Measurements from ENCODE around the gene YPEL1.

The YPEL1 gene

GRCh38 chr22:21707677-21708076 is 27.9 kb downstream of the YPEL1 start:
- Histone ChIP-seq H3K4me2 (ENCODE audit: low read length) (no peak overlapping the region), H2BK5ac (ENCODE audit: low read depth, low read length, poor library complexity) (no peak overlapping the region), H3K23ac (ENCODE audit: low read length) (no peak overlapping the region), H3K18ac (ENCODE audit: low read length) (no peak overlapping the region), H3K79me2 (ENCODE audit: control insufficient read depth, insufficient read depth, low read length, poor library complexity) (no peaks in the 10 kb centered on the region), H4K12ac (ENCODE audit: low read depth, low read length) (no peak overlapping the region), H3K79me1 (ENCODE audit: low read length) (no peaks in the 10 kb centered on the region), H3K4me3 (ENCODE audit: low read depth, low read length) (no peak overlapping the region), H3K9me3 (ENCODE audit: insufficient read depth, low read depth, low read length) (no peaks in the 10 kb centered on the region), H2AK5ac (ENCODE audit: low read length) (no peak overlapping the region), H2BK120ac (ENCODE audit: insufficient read depth, low read length, poor library complexity) (no peak overlapping the region), H3K4me1 (ENCODE audit: control insufficient read depth in 1 of 2, insufficient read depth in 2 of 2, low read length in 2 of 2) (no peaks in the 10 kb centered on the region), H3K27me3 (ENCODE audit: insufficient read depth, low read length) (no peaks in the 10 kb centered on the region), H3K27ac (ENCODE audit: low read depth, low read length) (no peak overlapping the region), H2AFZ (ENCODE audit: insufficient read depth, low read length, poor library complexity) (no peak overlapping the region), H4K8ac (ENCODE audit: low read depth, low read length) (no peak overlapping the region), H3K4ac (ENCODE audit: low read depth, low read length) (no peak overlapping the region), H3K14ac (ENCODE audit: low read length) (no peak overlapping the region), H2BK12ac (ENCODE audit: low read length) (no peak overlapping the region), H4K91ac (ENCODE audit: low read depth, low read length) (no peak overlapping the region), H3K36me3 (ENCODE audit: control insufficient read depth in 1 of 2, insufficient read depth in 2 of 2, low read length in 2 of 2) (no peaks in the 10 kb centered on the region), H3K9ac (ENCODE audit: low read length) (no peak overlapping the region)
- DNase-seq: no peak
- WGBS (ENCODE audit: extremely low coverage, insufficient coverage, insufficient read length): no CpG with 5 or more reads among the region's 3 CpGs

GRCh38 chr22:21703684-21704316 is 31.8 kb downstream of the YPEL1 start:
- H2BK12ac ChIP-seq (ENCODE audit: low read length): no peak overlapping the region
- H3K4me2 ChIP-seq (ENCODE audit: low read length): no peak overlapping the region
- no peak overlapping the region for H4K91ac ChIP-seq (ENCODE audit: low read depth, low read length)
- H2BK120ac ChIP-seq (ENCODE audit: insufficient read depth, low read length, poor library complexity): no peak overlapping the region
- no peak overlapping the region for H3K23ac ChIP-seq (ENCODE audit: low read length)
- H3K4me1 ChIP-seq (ENCODE audit: control insufficient read depth in 1 of 2, insufficient read depth in 2 of 2, low read length in 2 of 2): no peaks in the 10 kb centered on the region
- no peaks in the 10 kb centered on the region for H3K9me3 ChIP-seq (ENCODE audit: insufficient read depth, low read depth, low read length)
- H3K27ac ChIP-seq (ENCODE audit: low read depth, low read length): no peak overlapping the region
- H3K14ac ChIP-seq (ENCODE audit: low read length): no peak overlapping the region
- DNase-seq: no peak
- H3K4me3 ChIP-seq (ENCODE audit: low read depth, low read length): no peak overlapping the region
- H3K9ac ChIP-seq (ENCODE audit: low read length): no peak overlapping the region
- no peak overlapping the region for H2BK5ac ChIP-seq (ENCODE audit: low read depth, low read length, poor library complexity)
- no peaks in the 10 kb centered on the region for H3K79me1 ChIP-seq (ENCODE audit: low read length)
- no peak overlapping the region for H4K8ac ChIP-seq (ENCODE audit: low read depth, low read length)
- no CpG with 5 or more reads among the region's 31 CpGs for WGBS (ENCODE audit: extremely low coverage, insufficient coverage, insufficient read length)
- H3K4ac ChIP-seq (ENCODE audit: low read depth, low read length): no peak overlapping the region
- H4K12ac ChIP-seq (ENCODE audit: low read depth, low read length): no peak overlapping the region
- H3K18ac ChIP-seq (ENCODE audit: low read length): no peak overlapping the region
- H3K36me3 ChIP-seq (ENCODE audit: control insufficient read depth in 1 of 2, insufficient read depth in 2 of 2, low read length in 2 of 2): no peaks in the 10 kb centered on the region
- no peak overlapping the region for H2AFZ ChIP-seq (ENCODE audit: insufficient read depth, low read length, poor library complexity)
- H2AK5ac ChIP-seq (ENCODE audit: low read length): no peak overlapping the region
- H3K27me3 ChIP-seq (ENCODE audit: insufficient read depth, low read length): no peaks in the 10 kb centered on the region
- no peaks in the 10 kb centered on the region for H3K79me2 ChIP-seq (ENCODE audit: control insufficient read depth, insufficient read depth, low read length, poor library complexity)

DNA sequence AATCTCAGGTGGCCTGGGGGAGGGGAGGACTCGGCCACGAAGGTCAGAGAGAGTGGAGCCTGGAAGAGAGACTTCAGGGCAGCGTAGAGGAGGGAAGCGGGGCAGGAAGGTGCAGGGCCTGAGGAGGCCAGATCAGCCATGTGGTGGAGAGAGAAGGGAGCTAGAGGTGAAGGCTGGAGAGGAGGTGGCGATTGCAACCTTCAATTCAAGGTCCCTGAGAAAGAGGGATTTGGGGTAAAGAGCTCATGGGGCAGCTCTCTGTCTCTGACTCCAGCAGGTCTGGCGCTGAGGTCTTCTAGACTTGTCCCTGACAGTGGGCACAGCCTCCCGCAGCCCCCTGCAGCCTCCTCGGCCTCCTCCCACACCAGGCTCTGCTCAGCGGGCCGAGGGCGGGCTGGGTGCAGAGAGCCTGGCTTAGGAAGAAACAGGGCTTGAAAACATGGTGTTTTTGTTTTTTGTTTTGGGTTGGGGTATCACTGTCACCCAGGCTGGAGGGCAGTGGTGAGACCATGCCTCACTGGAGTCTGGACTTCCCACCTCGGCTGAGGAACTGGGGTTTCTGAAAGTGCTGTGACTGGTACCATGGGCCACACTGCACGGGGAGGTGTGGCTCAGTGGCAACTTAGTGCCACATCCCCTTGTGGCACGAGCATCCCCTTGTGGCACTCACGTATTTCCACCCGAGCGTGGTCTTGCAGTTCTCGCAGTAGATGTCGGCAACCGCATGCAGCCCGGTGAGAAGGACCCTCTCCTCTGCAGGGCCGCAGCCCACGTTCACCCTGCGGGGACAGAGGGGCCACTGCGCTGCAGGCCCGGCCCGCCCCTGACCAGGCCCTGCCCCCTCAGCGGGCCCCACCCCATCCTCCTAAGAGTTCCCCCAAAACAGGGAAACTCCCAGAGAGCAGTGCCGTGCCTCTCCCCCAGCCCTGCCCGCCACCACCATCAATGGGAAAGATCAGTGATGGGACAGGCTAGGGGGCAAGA is 32.6 kb downstream of the YPEL1 start:
- peaks cover 0 to 2% of the 10 kb centered on the region in 2 experiments for H3K36me3 ChIP-seq (ENCODE audit: control insufficient read depth in 1 of 2, insufficient read depth in 2 of 2, low read length in 2 of 2)
- no peaks in the 10 kb centered on the region for H3K27me3 ChIP-seq (ENCODE audit: insufficient read depth, low read length)
- H3K27ac ChIP-seq (ENCODE audit: low read depth, low read length): no peak overlapping the region
- H3K9me3 ChIP-seq (ENCODE audit: insufficient read depth, low read depth, low read length): no peaks in the 10 kb centered on the region
- H3K14ac ChIP-seq (ENCODE audit: low read length): no peak overlapping the region
- H3K4ac ChIP-seq (ENCODE audit: low read depth, low read length): no peak overlapping the region
- H3K4me3 ChIP-seq (ENCODE audit: low read depth, low read length): no peak overlapping the region
- H2AK5ac ChIP-seq (ENCODE audit: low read length): no peak overlapping the region
- no peak overlapping the region for H3K9ac ChIP-seq (ENCODE audit: low read length)
- H2BK120ac ChIP-seq (ENCODE audit: insufficient read depth, low read length, poor library complexity): no peak overlapping the region
- no peak overlapping the region for H4K8ac ChIP-seq (ENCODE audit: low read depth, low read length)
- no peak overlapping the region for H4K91ac ChIP-seq (ENCODE audit: low read depth, low read length)
- WGBS (ENCODE audit: extremely low coverage, insufficient coverage, insufficient read length): no CpG with 5 or more reads among the region's 30 CpGs
- no peak for DNase-seq
- H4K12ac ChIP-seq (ENCODE audit: low read depth, low read length): no peak overlapping the region
- no peak overlapping the region for H2AFZ ChIP-seq (ENCODE audit: insufficient read depth, low read length, poor library complexity)
- H2BK5ac ChIP-seq (ENCODE audit: low read depth, low read length, poor library complexity): no peak overlapping the region
- no peak overlapping the region for H3K4me2 ChIP-seq (ENCODE audit: low read length)
- no peaks in the 10 kb centered on the region for H3K79me2 ChIP-seq (ENCODE audit: control insufficient read depth, insufficient read depth, low read length, poor library complexity)
- H3K18ac ChIP-seq (ENCODE audit: low read length): no peak overlapping the region
- H3K79me1 ChIP-seq (ENCODE audit: low read length): no peaks in the 10 kb centered on the region
- no peaks in the 10 kb centered on the region for H3K4me1 ChIP-seq (ENCODE audit: control insufficient read depth in 1 of 2, insufficient read depth in 2 of 2, low read length in 2 of 2)
- H2BK12ac ChIP-seq (ENCODE audit: low read length): no peak overlapping the region
- H3K23ac ChIP-seq (ENCODE audit: low read length): no peak overlapping the region

DNA sequence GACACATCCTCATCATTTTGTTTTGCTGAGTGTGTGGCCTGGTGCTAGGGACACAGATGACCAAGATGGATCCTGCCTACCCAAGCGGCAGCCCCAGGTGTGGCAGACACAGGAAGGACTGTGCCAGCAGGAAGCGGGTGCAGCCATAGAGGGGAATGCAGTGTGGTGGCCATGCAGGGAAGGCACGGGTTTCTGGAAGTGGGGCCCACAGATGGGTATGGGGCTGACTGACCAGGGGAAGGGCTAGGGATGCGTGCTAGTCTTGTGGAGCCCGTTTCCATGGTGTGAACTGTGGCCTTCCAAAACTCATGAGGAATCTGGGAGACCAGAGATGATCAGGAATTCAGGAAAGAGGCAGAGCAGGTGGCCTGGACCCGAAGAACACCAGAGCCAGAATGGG is 33.5 kb downstream of the YPEL1 start:
- Histone ChIP-seq H3K23ac (ENCODE audit: low read length) (no peak overlapping the region), H3K4ac (ENCODE audit: low read depth, low read length) (no peak overlapping the region), H3K79me1 (ENCODE audit: low read length) (no peaks in the 10 kb centered on the region), H2BK5ac (ENCODE audit: low read depth, low read length, poor library complexity) (no peak overlapping the region), H4K91ac (ENCODE audit: low read depth, low read length) (no peak overlapping the region), H2BK12ac (ENCODE audit: low read length) (no peak overlapping the region), H3K9ac (ENCODE audit: low read length) (no peak overlapping the region), H2AK5ac (ENCODE audit: low read length) (no peak overlapping the region), H3K18ac (ENCODE audit: low read length) (no peak overlapping the region), H3K9me3 (ENCODE audit: insufficient read depth, low read depth, low read length) (no peaks in the 10 kb centered on the region), H2AFZ (ENCODE audit: insufficient read depth, low read length, poor library complexity) (no peak overlapping the region), H2BK120ac (ENCODE audit: insufficient read depth, low read length, poor library complexity) (no peak overlapping the region), H4K8ac (ENCODE audit: low read depth, low read length) (no peak overlapping the region), H3K4me2 (ENCODE audit: low read length) (no peak overlapping the region), H3K27ac (ENCODE audit: low read depth, low read length) (no peak overlapping the region), H3K4me3 (ENCODE audit: low read depth, low read length) (no peak overlapping the region), H3K14ac (ENCODE audit: low read length) (no peak overlapping the region), H4K12ac (ENCODE audit: low read depth, low read length) (no peak overlapping the region), H3K4me1 (ENCODE audit: control insufficient read depth in 1 of 2, insufficient read depth in 2 of 2, low read length in 2 of 2) (no peaks in the 10 kb centered on the region), H3K79me2 (ENCODE audit: control insufficient read depth, insufficient read depth, low read length, poor library complexity) (no peaks in the 10 kb centered on the region), H3K27me3 (ENCODE audit: insufficient read depth, low read length) (no peaks in the 10 kb centered on the region), H3K36me3 (ENCODE audit: control insufficient read depth in 1 of 2, insufficient read depth in 2 of 2, low read length in 2 of 2) (peaks cover 5 to 7% of the 10 kb centered on the region in 2 experiments)
- no CpG with 5 or more reads among the region's 6 CpGs for WGBS (ENCODE audit: extremely low coverage, insufficient coverage, insufficient read length)
- DNase-seq: no peak
